Fibroblast of villous mesenchyme (primary cell): ENCODE results near the gene PPP1CB. TPM values are rescaled to one million over a fixed set of nuclear protein-coding genes. Genes with fewer than 3 reads are reported as not detected.

Source experiments
- DNase-seq: peaks from one replicate; pipeline ENCODE4 v3.0.0-alpha.2; 2010; ENCODE audit warnings: low read depth
- H3K4me3 ChIP-seq: 2 replicates; pipeline ENCODE4 v1.5.1; 2011; ENCODE audit warnings: low read depth, mild to moderate bottlenecking, low read length
- CTCF ChIP-seq: IDR thresholded peaks from 2 replicates; pipeline ENCODE4 v1.5.1; 2012; ENCODE audit warnings: low read depth, mild to moderate bottlenecking, low read length; ENCODE audit not compliant: insufficient read depth
- total RNA-seq: library from RNA; depleted of rRNA; stranded (reverse); fragments of >200 nt; gene quantifications from 2 replicates; pipeline ENCODE4 v1.2.3, GENCODE V29; 2012

The PPP1CB gene
- total RNA-seq: 172 and 279 TPM in 2 replicates

- peak; percentile 98 for DNase-seq
- TF ChIP-seq CTCF: peak; percentile 14
- H3K4me3 ChIP-seq: peak within 1 kb of the TSS; percentile 99
These were observed at the start of gene PPP1CB for GRCh38 chr2:28751252-28751955. Gene PPP1CB, plus strand, starts transcription at chr2:28751830. Its CDS starts 295 bp downstream, at chr2:28752125.

- no peak overlapping the region for H3K4me3 ChIP-seq
- no peak for DNase-seq
- TF ChIP-seq CTCF: no peak
These were observed 49.2 kb upstream of the PPP1CB start for GRCh38 chr2:28702415-28702861.

GRCh38 chr2:28702878-28703277 lies 48.8 kb upstream of the PPP1CB start:
- no peak for TF ChIP-seq CTCF
- no peak for DNase-seq
- no peak overlapping the region for H3K4me3 ChIP-seq

- DNase-seq: no peak
- no peak overlapping the region for H3K4me3 ChIP-seq
- TF ChIP-seq CTCF: no peak
These were observed 47.0 kb upstream of the PPP1CB start for GRCh38 chr2:28704621-28705020.

GRCh38 chr2:28705751-28706440 lies 45.7 kb upstream of the PPP1CB start:
- no peak overlapping the region for H3K4me3 ChIP-seq
- no peak for TF ChIP-seq CTCF
- no peak for DNase-seq

GRCh38 chr2:28707592-28707991 lies 44.0 kb upstream of the PPP1CB start:
- no peak for TF ChIP-seq CTCF
- H3K4me3 ChIP-seq: no peak overlapping the region
- no peak for DNase-seq
